NCI-H82 (cell line): ENCODE data around the gene IQSEC3.

ENCODE experiments used
- DNase-seq: peaks from one replicate; lab custom pipeline; 2025; lab: John Stamatoyannopoulos, UW

Gene IQSEC3

DNA sequence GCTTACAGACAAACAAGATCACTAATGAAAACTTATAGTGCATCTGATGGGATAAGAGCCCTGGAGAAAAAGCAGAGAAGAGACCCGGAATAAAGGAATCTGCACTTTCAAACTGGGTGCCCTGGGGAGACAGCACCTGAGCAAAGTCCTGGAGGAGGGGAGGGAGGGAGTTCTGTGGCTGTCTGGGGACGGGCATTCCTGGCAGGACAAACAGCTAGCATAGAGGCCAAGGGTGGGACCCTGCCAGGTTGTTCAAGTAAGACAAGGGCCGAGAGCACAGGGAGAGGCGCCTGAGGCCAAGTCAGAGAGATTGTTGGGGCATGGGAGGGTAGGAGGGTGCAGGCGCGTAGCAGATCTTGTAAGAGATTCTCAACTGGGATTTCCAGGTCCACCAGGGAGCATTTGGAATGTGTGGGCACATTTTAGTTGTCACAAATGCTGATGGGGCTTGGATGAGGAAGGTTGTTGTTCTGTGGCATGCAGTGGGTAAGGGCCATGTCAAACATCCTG is 14.2 kb downstream of the IQSEC3 start:
- no peak for DNase-seq

DNA sequence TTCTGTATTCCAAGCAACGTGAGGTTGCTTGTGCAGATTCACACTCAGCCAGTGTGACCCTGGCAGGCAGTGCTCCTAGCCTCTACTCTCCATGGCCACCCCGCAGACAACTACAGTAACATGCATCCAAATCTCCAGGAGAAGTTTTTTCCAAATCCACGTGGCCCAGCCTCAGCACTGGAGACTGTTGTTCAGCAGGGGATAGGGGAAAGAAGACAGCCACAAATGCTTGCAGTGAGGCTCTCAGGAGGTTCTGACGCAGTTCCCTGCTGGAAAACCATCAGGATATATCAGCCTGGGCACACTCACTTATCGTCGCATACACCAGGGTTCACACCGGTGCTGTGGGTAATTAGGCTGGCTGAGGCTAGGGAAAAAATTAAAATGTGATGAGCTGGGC is 16.2 kb downstream of the IQSEC3 start:
- no peak for DNase-seq

DNA sequence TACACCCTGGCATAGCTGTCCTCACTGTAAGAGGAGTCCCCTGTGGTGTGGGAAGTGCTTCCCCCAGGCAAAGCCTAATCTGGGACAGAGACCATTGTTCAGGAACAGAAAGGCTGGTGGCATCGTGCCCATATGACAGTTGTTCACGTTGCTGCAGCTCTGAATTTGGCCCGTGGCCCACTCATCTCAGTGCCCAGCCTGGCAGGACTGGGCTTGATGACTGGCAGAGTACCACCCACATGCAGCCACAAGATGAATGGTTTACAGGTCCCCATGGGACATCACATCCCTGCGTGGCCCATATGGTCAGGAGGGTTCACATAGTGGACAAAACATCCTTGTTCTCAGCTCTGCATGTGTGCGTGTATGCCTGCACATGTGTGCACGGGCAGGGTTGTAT is 17.5 kb downstream of the IQSEC3 start:
- DNase-seq: no peak

DNA sequence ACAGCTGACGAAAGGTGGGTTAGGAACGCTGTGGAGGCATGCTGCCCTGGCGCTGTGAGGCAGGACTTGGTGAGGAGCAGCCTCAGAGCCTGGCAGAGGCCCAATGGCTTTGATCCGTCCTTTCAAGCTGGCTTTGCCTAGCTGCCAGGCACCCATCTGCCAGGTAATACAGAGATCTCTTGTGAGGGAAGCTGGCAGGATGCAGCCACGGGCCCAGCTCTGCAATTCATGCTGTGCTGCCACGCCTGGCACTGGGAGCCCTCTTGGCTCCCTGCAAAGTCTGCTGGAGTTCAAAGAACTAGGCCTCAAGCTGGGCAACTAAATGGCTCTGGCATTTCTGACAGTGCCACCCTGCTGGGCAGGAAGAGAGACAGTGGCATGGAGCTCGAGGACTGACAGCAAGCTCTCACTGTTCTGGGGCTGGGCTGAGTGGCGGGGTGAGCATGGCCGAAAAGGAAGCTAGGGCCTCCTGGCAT is 18.7 kb downstream of the IQSEC3 start:
- DNase-seq: no peak

DNA sequence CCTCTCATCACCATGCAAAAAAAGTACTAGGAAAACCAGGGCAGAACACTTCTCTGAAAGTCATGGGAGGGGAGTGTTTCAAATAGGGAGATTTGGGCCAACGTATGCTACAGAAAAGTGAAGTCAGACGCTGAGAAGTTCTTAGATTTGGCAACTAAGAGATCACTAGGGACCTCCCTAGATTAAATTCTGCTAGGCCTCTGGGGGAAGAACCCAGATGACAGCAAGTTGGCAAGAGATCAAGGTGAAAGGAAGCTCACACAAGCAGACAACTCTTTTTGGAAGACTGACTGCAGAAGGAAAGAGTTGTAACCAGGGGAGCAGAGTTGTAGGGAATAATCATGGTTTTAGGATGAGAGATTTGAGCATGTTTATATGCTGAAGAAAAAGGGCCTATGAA is 20.7 kb downstream of the IQSEC3 start:
- DNase-seq: no peak

DNA sequence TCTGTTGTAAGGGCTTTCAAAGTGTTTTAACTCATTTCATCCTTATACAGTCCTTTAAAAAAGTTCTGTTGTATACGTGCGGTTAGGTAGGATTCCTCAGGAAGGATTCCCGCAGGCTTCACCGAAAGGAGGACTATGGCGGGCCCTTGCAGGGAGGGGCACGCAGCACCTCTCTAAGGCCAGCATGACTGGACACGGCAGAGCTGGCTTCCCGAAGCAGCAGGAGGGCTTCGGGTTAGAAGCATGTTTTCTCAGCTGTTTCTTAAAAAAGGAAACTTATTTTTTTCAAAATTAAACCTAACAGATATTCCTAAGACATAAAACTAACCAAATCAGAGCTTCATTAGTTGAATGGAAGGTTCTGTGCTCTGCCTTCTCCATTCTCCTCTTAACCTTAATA is 21.3 kb downstream of the IQSEC3 start:
- DNase-seq: no peak

DNA sequence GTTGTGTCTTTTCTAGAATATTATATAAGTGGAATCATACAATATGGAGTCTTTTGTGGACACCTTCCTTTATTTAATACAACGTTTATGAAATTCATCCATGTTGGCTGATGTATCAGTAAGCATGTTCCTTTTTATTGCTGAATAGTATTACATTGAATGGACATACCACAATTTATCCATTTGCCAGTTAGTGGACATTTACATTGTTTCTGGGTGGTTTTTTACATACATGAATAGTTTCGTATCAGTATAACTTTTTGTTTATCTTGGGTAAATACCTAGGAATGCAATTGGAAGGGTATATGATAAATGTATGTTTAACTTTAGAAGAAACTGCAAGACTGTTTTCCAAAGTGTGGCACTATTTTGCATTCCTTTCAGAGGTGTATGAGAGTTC is 23.1 kb downstream of the IQSEC3 start:
- DNase-seq: no peak

DNA sequence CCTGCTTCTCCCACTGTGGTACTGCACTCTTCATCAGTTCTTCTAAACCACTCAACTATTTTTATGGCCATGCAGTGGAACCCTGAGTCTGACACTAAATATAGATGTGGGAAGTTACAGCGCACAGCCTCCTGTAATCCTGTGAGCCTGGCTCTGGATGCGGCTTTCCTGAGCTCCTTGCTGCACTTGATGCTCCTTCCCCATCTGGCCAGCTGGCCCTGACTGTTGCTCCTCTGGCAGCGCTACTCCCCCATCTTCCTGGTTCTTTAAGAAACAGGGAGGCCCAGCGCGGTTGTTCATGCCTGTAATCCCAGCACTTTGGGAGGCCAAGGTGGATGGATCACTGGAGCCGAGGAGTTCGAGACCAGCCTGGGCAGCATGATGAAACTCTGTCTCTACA is 24.6 kb downstream of the IQSEC3 start:
- peak; percentile 40 for DNase-seq

DNA sequence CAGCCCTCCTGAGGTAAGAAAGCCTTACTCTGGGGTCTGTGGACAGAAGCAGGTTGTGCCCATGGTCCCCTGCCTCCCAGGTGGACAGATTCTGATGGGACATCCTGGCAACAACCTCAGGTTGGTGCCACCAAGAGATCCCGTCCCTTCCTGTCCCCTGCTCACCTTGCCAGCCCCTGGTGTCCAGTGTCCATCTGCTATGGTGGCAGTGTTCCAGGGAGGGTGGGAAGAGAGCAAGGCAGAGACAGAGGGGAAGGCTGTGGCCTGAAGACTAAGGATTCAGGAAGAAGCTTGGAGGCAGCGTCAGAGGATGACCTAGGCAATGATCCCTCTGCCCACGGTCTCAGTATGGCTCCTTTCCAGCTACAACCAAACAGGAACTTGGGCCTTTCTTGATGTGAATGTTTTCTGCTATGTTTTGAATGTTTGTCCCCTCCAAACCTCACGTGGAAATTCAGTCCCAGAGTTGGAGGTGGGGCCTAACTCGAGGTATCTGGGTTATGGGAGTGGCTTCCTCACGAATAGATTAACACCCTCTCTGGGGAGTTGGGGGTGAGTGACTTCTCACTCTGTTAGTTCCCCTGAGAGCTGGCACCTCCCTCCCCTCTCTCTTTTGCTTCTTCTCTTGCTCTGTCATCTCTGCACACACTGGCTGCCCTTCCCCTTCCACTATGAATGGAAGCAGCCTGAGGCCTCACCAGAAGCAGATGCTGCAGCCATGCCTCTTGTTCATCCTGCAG is 26.9 kb downstream of the IQSEC3 start:
- DNase-seq: no peak

DNA sequence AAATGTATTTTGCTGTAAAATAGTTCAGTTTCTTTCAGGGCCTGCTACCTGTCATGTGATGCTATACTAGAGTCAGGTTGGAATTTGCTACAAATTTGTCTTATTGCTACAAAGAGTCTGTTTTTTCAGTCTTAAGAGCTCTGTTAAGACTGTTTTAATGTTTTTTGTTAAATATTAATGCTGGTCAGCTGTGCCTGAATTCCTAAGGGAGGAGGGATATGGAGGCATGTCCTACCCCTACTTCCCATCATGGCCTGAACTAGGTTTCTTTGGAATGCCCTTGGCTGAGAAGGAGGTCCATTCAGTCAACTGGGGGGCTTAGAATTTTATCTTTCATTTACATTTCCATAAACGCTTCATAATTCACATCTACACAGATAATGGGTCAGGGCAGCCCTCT is 30.0 kb downstream of the IQSEC3 start:
- DNase-seq: no peak

DNA sequence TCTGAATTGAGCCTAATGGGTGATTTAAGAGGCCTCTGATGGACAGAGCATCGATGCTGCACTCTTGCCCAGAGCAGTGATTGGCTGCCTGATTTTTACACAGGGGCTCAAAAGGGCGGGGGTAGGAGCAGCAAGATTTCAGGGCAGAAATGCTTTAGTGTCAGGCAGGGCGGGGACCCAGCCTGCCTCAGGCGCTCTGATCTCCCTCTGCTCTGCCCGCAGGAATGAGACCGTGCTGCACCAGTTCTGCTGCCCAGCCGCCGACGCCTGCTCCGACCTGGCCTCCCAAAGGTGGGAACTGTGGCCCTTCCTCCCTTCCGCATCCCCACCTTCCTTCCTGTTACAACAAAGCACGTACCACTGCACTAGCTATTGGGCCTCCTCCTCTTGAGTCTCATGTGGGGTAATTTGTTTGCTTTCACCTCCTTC is 32.4 kb downstream of the IQSEC3 start:
- no peak for DNase-seq

DNA sequence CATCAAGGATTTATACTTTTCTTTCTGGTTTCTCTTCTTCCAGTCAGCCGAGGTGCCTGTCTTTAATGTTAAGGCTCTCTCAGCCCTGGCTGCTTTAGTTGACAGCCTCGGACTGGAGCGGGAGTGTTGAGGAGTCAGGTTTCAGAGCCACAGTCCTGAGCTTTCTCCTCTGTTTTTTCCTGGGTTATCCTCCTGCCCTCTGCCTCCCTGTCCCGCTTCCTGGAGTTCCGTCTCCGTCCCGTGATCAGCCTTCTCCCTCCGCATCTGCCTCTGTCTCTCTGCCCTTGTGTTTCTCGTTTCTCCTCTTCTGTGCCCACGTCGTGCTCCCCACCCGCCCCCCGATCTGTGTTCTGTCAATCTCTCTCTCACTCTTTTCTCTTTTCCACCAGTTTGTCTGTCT is 33.0 kb downstream of the IQSEC3 start:
- DNase-seq: no peak

DNA sequence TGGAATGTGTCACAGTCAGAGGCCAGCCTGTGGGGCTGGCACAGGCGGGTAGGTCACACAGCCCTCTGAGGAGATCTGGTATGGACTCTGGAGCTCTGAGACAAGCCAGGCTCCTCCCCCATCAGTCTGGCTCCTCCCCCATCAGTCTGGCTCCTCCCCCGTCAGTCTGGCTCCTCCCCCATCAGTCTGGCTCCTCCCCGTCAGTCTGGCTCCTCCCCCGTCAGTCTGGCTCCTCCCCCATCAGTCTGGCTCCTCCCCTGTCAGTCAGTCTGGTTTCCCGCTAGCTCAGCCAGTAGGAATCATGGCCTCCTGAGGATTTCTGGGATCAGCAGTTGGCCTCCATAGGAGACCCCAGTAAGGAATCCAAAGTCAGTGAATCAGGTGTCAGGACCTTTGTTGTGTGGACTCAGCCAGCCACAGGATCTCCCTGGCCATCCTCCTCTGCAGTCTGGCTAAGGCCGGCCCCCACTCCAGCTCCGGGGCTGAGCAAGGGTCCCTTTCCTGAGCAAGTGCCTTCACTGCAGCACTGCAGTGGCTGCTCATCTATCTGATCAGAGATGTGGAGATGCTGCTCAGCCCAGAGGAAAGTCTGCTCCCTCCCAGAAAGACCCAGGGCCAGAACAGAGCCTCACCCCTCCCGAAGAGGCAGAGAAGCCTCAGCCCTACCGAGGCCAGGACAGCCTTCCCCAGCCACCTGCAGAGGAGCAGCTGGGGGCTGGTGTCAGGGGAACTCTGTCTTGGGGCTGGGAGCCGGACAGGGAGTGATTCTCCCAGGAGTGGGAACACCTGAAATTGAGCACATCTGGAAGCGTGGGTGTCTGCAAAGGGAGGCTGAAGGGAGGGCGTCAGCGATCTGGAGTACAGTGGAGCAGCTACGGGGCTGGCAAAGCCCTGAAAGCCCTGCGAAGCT is 35.7 kb downstream of the IQSEC3 start:
- DNase-seq: no peak

DNA sequence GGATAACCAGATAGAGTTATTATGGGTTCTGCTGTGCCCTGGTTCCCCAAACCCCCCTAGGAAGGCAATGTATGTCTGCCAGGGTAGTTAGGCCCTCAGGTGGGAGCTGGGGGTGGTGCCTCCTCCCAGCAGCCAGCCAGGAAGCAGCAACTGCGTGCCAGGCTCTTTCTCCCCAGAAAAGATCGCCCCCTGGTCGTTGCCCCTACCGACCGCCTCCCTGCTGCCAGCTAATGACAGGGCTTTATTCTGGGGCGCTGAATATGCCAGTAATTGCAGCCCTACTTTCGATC is 36.3 kb downstream of the IQSEC3 start:
- no peak for DNase-seq

DNA sequence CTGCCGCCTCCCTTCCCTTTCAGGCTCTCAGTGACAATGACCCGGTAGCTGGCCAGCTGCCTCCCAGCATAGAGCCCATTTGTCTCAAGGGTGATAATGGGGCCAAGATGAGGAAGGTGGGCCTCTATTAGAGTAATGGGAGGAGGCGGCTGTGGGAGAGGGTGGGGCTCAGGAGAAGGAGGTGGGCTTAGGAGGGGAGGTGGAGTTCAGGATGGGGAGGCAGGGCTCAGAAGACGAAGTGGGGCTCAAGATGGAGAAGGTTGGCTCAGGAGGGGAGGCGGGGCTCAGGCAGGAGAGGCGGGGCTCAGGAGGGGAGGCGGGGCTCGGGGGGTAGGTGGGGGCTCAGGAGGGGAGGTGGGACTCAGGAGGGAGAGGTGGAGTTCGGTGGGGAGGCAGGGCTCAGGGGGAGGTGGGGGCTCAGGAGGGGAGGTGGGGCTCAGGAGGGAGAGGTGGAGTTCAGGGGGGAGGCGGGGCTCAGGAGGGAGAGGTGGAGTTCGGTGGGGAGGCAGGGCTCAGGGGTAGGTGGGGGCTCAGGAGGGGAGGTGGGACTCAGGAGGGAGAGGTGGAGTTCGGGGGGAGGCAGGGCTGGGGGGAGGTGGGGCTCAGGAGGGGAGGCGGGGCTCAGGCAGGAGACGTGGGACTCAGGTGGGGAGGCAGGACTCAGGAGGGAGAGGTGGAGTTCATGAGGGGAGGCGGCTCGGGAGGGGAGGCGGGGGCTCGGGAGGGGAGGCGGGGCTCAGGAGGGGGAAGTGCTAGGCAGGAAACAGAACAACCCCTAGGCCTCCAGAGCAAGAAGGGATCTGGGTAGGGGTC is 36.8 kb downstream of the IQSEC3 start:
- DNase-seq: peak; percentile 91

DNA sequence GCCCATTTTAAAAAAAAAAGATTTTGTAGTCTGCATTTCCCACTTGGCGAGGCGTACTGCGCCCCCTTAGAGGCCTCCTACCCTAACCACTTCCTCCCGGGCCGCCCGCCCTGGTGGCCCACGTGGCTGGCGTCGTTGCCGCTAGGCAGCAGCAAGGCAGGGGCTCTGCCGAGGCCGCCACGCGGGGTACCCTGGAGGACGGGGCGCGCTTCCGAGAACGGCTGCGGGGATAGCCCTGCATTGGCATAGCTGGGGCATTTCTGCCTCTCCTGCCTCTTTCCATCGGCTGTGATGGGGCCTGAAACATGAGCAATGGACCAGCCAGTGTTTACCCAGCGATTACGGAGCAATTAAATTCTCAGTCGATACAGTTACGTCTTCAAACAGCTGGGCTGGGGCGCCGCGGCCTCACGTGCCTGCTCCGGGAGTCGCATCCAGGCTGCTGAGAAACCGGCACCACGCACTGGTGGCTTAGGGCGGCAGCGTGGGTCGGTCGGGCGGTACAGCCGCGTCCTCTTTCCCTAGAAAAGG is 38.0 kb downstream of the IQSEC3 start:
- DNase-seq: peak; percentile 79

DNA sequence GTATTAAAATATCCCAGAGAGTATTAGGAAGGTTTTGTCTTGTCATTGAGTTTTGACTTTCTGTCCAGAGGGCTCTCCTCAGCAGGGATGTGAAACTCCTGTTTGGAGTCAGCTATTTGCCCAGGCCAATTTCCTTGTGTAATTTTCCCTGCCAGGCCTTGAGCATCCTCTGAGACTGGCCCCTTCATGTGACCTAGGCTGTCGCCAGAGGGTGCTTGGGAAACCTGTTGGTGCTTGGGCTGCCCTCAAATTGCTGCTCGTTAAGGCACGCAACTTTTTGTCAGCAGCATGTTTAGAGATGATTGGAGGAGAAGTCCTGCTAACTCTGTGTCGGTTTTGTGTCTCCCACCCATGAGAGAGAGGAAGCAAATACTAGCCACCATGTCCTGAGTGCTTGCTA is 39.1 kb downstream of the IQSEC3 start:
- no peak for DNase-seq

DNA sequence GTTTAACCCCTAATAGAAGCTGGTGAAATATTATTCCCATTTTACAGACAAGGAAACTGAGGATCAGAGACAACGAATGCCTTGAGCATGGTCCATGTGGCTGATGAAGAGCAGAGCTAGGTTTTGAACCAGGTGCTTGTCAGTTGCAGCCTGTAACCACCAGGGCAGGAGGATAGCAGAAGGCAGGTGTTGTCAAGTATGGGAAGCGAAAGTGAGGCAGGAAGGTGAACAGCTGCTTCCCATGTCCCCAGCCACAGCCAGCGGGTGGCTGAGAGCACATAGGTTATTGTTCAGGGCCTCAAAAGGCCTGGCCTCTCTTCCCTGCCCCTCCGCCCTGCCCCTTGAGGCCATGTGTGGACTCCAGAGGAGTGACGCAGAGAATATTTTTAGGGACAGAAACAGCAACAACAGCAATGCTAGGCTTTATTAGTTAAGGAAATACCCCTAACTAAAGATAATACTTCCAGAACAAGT is 39.6 kb downstream of the IQSEC3 start:
- peak; percentile 37 for DNase-seq

DNA sequence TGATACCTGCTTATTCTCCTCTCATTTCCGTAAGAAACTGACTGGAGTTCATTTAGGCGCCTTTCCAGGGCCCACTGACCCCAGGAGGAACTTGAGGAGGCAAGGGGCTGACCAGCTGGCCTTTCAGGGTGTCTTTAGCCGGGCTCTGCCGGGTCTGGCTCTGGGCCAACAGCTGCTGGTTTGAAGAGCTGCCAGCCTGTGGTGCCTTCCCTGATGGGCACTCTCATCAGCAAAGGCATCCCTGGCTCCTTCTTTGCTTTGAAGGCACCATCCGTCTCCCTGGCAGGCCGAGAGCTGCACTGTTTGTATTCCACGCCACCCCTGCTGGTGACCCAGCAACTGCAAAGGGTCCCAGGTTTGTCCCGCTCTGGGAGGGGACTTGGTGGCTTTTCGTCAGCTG is 42.0 kb downstream of the IQSEC3 start:
- DNase-seq: no peak

DNA sequence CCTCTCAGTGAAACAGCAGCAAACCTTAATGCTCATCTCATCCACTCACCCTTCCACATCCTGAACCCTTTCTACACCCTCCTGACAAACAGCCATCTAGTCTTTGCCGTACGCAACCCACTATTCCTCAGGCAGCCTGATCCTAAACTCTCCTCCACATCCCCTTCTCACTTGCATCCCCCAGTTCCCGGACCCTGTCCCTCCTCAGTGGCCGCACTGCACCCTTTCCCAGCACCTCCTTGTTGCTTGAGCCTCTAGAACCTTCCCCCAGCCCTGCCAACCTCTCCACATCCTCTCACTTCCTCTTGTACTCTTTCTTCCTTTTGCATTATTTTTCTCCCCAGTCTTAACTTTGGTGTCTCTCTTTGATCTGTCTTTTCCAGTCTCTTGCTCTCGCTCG is 42.9 kb downstream of the IQSEC3 start:
- no peak for DNase-seq

DNA sequence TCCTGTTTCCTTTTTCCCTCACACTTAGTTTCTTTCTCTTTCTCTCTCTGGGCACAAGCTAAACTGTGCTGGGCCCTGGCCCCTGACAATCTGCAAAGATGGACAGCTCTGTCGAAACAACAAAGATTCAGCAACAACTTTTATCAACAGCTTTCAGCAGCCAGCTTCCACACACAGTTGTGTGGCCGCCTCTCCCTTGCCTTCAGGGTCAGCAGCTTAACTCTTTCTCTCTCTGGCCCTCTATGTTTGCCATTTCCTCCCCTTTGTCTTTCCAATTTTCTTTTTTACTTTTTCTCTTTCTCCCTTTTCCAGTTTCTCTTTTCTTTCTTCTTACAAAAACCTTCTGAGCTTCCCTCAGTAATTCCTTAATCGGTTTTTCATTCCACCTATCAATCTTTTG is 43.3 kb downstream of the IQSEC3 start:
- no peak for DNase-seq
